Neural cell (in vitro differentiated cells): ENCODE data around the gene SH3BP5L. TPM values are rescaled to one million over a fixed set of nuclear protein-coding genes. Genes with fewer than 3 reads are reported as not detected.

Experiments
- H2AFZ ChIP-seq: fragments of 200-600, 300-800 bp; sonication (generic), shearing (Covaris generic); 2 replicates; pipeline ENCODE4 v1.6.0; 2014; ENCODE audit warnings: low read depth, mild to moderate bottlenecking, antibody characterized with exemption, low read length, moderate library complexity
- H3F3A ChIP-seq: fragments of 200-600 bp; shearing (Covaris generic); 2 replicates; pipeline ENCODE4 v1.6.1; 2016; ENCODE audit warnings: mild to moderate bottlenecking, moderate library complexity, mixed read lengths, antibody characterized with exemption, low read length; ENCODE audit not compliant: insufficient read depth, poor library complexity, severe bottlenecking
- H3K27ac ChIP-seq: fragments of 200-600, 300-800 bp; sonication (generic), shearing (Covaris generic); 2 replicates; pipeline ENCODE4 v1.5.1; 2014; ENCODE audit warnings: mild to moderate bottlenecking, low read length, moderate library complexity
- H3K27me3 ChIP-seq: fragments of 300-800, 200-600 bp; sonication (generic), shearing (Covaris generic); 2 replicates; pipeline ENCODE4 v1.6.0; 2014; ENCODE audit warnings: mild to moderate bottlenecking, low read depth, low read length, moderate library complexity; ENCODE audit not compliant: insufficient read depth
- H3K36me3 ChIP-seq: fragments of 300-800, 200-600 bp; sonication (generic), shearing (Covaris generic); 2 replicates; pipeline ENCODE4 v1.5.1; 2014; ENCODE audit warnings: mild to moderate bottlenecking, antibody characterized with exemption, low read length, moderate library complexity; ENCODE audit not compliant: insufficient read depth
- H3K4me2 ChIP-seq: fragments of 300-800, 200-600 bp; sonication (generic), shearing (Covaris generic); 2 replicates; pipeline ENCODE4 v1.6.0; 2014; ENCODE audit warnings: mild to moderate bottlenecking, low read length
- H3K4me3 ChIP-seq: fragments of 300-800, 200-600 bp; sonication (generic), shearing (Covaris generic); 2 replicates; pipeline ENCODE4 v1.5.1; 2014; ENCODE audit warnings: mild to moderate bottlenecking, low read length, moderate library complexity
- H3K79me2 ChIP-seq: fragments of 200-600 bp; shearing (Covaris generic); replicated peaks from 2 replicates; pipeline ENCODE4 v1.6.0; 2014; ENCODE audit warnings: mild to moderate bottlenecking, low read length, moderate library complexity; ENCODE audit not compliant: insufficient read depth
- H3K9ac ChIP-seq: fragments of 300-800, 200-600 bp; sonication (generic), shearing (Covaris generic); 2 replicates; pipeline ENCODE4 v1.6.1; 2016; ENCODE audit warnings: mild to moderate bottlenecking, low read length, mixed read lengths
- H3K9me2 ChIP-seq: fragments of 200-600 bp; shearing (Covaris generic); 2 replicates; pipeline ENCODE4 v1.6.1; 2016; ENCODE audit warnings: mild to moderate bottlenecking, low read length, mixed read lengths; ENCODE audit not compliant: insufficient read depth
- H3K9me3 ChIP-seq: fragments of 200-600, 300-800 bp; sonication (generic), shearing (Covaris generic); 2 replicates; pipeline ENCODE4 v1.6.1; 2016; ENCODE audit warnings: mild to moderate bottlenecking, mixed run types, low read length, moderate library complexity, mixed read lengths
- H4K20me1 ChIP-seq: fragments of 200-600 bp; shearing (Covaris generic); 2 replicates; pipeline ENCODE4 v1.6.1; 2016; ENCODE audit warnings: mild to moderate bottlenecking, mixed run types; ENCODE audit not compliant: insufficient read depth
- EP300 ChIP-seq: fragments of 450-650 bp; conservative IDR thresholded peaks from 2 replicates; pipeline ENCODE4 v1.6.1; 2014; ENCODE audit warnings: antibody characterized with exemption, mild to moderate bottlenecking, moderate library complexity; ENCODE audit not compliant: poor library complexity, severe bottlenecking
- EZH2 ChIP-seq: fragments of 200-600, 300-800 bp; shearing (Covaris generic), sonication (generic); IDR thresholded peaks from 2 replicates; pipeline ENCODE4 v1.6.1; 2014; ENCODE audit warnings: antibody characterized with exemption, low read length, borderline replicate concordance, mild to moderate bottlenecking; ENCODE audit not compliant: insufficient read depth, poor library complexity, severe bottlenecking
- MXI1 ChIP-seq: fragments of 450-650 bp; conservative IDR thresholded peaks from 2 replicates; pipeline ENCODE4 v1.6.1; 2014; ENCODE audit warnings: antibody characterized with exemption, mild to moderate bottlenecking; ENCODE audit not compliant: poor library complexity, severe bottlenecking
- POLR2AphosphoS5 ChIP-seq: IDR thresholded peaks from 2 replicates; pipeline ENCODE4 v1.6.1; 2012
- RAD21 ChIP-seq: fragments of 450-650 bp; conservative IDR thresholded peaks from 2 replicates; pipeline ENCODE4 v1.6.1; 2014; ENCODE audit warnings: antibody characterized with exemption, mild to moderate bottlenecking, moderate library complexity
- SMC3 ChIP-seq: fragments of 450-650 bp; conservative IDR thresholded peaks from 2 replicates; pipeline ENCODE4 v1.6.1; 2014; ENCODE audit warnings: antibody characterized with exemption, mild to moderate bottlenecking, moderate library complexity; ENCODE audit not compliant: poor library complexity
- TAF1 ChIP-seq: IDR thresholded peaks from 2 replicates; pipeline ENCODE4 v1.6.1; 2012; ENCODE audit warnings: low read depth
- polyA plus RNA-seq: library from polyadenylated mRNA; depleted of rRNA; stranded (reverse); fragments of >200 nt; gene quantifications from 2 replicates; pipeline ENCODE4 v1.2.3, GENCODE V29; 2014
- TF ChIP-seq, protein P1 (sequence below): IDR thresholded peaks from 2 replicates; pipeline ENCODE4 v1.6.1; 2012; ENCODE audit warnings: borderline replicate concordance
- TF ChIP-seq, protein P2 (sequence below): fragments of 450-650 bp; IDR thresholded peaks from 2 replicates; pipeline ENCODE4 v1.5.1; 2014; ENCODE audit warnings: antibody characterized with exemption, mild to moderate bottlenecking, moderate library complexity; ENCODE audit not compliant: poor library complexity, severe bottlenecking

Gene SH3BP5L
- polyA plus RNA-seq, 1 donor from 2014 or later: 38.6 TPM

DNA sequence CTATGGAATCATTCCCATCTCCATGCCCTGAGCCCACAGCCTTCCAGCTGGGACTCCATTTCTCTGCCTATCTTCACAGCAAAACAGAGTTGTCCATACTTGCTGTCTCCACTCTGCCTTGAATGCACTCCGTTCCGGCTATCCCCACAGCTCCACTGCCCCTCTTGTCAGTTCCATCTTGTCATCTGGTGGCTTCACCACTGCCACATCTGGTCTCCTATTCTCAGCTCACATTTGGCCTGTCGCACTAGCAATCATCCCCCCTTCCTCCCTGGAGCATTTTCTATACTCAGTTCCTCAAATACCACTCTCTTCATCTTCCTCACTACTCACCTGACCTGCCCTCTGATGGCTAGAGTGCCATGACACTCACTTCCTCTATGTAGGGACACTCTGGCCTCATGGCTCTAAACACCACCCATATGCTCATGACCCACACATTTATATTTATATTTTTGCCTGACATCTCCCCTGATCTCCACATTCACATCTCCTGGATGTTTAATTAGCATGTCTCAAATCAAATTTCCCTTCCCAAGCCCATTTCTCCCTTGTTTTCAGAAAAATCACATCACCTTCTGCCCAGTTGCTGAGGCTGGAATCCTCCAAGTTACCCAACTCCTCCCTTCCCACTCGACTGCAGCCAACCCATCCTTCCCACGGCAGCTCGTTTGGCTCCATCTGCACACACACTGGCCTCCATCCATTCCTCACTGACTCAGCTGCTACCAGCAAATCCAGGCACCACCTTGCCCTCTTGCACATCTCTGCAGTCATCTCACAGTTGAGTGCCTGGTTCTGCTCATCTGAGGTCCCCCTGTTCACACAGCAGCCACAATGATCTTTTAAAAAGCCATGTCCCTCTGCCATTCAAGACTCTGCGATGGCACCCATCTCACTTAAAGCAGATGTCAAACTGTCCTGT, 27.0 kb upstream of the SH3BP5L start:
- Histone ChIP-seq H4K20me1 (no peaks in the 10 kb centered on the region), H3K79me2 (no peaks in the 10 kb centered on the region), H3K9me2 (no peaks in the 10 kb centered on the region), H3K27ac (no peak overlapping the region), H3K4me3 (no peak overlapping the region), H3F3A (no peaks in the 10 kb centered on the region), H3K4me2 (no peak overlapping the region), H2AFZ (no peak overlapping the region), H3K9me3 (no peaks in the 10 kb centered on the region), H3K36me3 (no peaks in the 10 kb centered on the region), H3K27me3 (no peaks in the 10 kb centered on the region), H3K9ac (no peak overlapping the region)
- TF ChIP-seq, protein P1, sequence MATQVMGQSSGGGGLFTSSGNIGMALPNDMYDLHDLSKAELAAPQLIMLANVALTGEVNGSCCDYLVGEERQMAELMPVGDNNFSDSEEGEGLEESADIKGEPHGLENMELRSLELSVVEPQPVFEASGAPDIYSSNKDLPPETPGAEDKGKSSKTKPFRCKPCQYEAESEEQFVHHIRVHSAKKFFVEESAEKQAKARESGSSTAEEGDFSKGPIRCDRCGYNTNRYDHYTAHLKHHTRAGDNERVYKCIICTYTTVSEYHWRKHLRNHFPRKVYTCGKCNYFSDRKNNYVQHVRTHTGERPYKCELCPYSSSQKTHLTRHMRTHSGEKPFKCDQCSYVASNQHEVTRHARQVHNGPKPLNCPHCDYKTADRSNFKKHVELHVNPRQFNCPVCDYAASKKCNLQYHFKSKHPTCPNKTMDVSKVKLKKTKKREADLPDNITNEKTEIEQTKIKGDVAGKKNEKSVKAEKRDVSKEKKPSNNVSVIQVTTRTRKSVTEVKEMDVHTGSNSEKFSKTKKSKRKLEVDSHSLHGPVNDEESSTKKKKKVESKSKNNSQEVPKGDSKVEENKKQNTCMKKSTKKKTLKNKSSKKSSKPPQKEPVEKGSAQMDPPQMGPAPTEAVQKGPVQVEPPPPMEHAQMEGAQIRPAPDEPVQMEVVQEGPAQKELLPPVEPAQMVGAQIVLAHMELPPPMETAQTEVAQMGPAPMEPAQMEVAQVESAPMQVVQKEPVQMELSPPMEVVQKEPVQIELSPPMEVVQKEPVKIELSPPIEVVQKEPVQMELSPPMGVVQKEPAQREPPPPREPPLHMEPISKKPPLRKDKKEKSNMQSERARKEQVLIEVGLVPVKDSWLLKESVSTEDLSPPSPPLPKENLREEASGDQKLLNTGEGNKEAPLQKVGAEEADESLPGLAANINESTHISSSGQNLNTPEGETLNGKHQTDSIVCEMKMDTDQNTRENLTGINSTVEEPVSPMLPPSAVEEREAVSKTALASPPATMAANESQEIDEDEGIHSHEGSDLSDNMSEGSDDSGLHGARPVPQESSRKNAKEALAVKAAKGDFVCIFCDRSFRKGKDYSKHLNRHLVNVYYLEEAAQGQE: no peak
- no peak for TF ChIP-seq POLR2AphosphoS5
- TF ChIP-seq RAD21: no peak
- no peak for TF ChIP-seq EP300
- no peak for TF ChIP-seq TAF1
- TF ChIP-seq, protein P2, sequence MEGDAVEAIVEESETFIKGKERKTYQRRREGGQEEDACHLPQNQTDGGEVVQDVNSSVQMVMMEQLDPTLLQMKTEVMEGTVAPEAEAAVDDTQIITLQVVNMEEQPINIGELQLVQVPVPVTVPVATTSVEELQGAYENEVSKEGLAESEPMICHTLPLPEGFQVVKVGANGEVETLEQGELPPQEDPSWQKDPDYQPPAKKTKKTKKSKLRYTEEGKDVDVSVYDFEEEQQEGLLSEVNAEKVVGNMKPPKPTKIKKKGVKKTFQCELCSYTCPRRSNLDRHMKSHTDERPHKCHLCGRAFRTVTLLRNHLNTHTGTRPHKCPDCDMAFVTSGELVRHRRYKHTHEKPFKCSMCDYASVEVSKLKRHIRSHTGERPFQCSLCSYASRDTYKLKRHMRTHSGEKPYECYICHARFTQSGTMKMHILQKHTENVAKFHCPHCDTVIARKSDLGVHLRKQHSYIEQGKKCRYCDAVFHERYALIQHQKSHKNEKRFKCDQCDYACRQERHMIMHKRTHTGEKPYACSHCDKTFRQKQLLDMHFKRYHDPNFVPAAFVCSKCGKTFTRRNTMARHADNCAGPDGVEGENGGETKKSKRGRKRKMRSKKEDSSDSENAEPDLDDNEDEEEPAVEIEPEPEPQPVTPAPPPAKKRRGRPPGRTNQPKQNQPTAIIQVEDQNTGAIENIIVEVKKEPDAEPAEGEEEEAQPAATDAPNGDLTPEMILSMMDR: no peak
- TF ChIP-seq SMC3: no peak

- no peak overlapping the region for H2AFZ ChIP-seq
- no peaks in the 10 kb centered on the region for H3K36me3 ChIP-seq
- H3K27ac ChIP-seq: no peak overlapping the region
- TF ChIP-seq TAF1 (no peak), EZH2 (no peak), SMC3 (no peak), RAD21 (no peak), POLR2AphosphoS5 (no peak), MXI1 (no peak), EP300 (no peak)
- TF ChIP-seq, protein P2: no peak
- TF ChIP-seq, protein P1: no peak
- no peaks in the 10 kb centered on the region for H3K9me3 ChIP-seq
- no peaks in the 10 kb centered on the region for H3K27me3 ChIP-seq
- H3K4me2 ChIP-seq: no peak overlapping the region
- H3K9ac ChIP-seq: no peak overlapping the region
- no peaks in the 10 kb centered on the region for H3K79me2 ChIP-seq
- H4K20me1 ChIP-seq: no peaks in the 10 kb centered on the region
- no peaks in the 10 kb centered on the region for H3K9me2 ChIP-seq
- H3K4me3 ChIP-seq: no peak overlapping the region
- no peaks in the 10 kb centered on the region for H3F3A ChIP-seq
These were observed 25.7 kb upstream of the SH3BP5L start for GRCh38 chr1:248851390-248851789.
